Activated CD4-positive, alpha-beta T cell treated with anti-CD3 and anti-CD28 coated beads, Interleukin-2, amount 10 ng/mL, durations not matched to agents 7 days and 5 days (primary cell): ENCODE data around the gene CDH4. TPM values are rescaled to one million over a fixed set of nuclear protein-coding genes. Genes with fewer than 3 reads are reported as not detected.

Experiments used
- CTCF ChIA-PET: fragments of 350-600 bp; sonication (Branson Sonifier 250); formaldehyde crosslinking; loops from one replicate; lab custom pipeline; 2021; ENCODE audit warnings: antibody characterized with exemption; lab: Charles Lee
- POLR2A ChIA-PET: fragments of 350-600 bp; sonication (Branson Sonifier 250); formaldehyde crosslinking; loops from one replicate; lab custom pipeline; 2021; ENCODE audit warnings: antibody characterized with exemption; lab: Charles Lee
- DNase-seq: peaks from one replicate; pipeline ENCODE4 v3.0.0-alpha.2; 2020
- H3K27ac Mint-ChIP-seq: one replicate; pipeline ENCODE4 v1.8.0; 2021; ENCODE audit warnings: mild to moderate bottlenecking, moderate library complexity, mixed read lengths
- H3K27me3 Mint-ChIP-seq: one replicate; pipeline ENCODE4 v1.8.0; 2021; ENCODE audit warnings: mixed read lengths
- H3K36me3 Mint-ChIP-seq: one replicate; pipeline ENCODE4 v1.8.0; 2021; ENCODE audit warnings: low read depth, mixed read lengths
- H3K4me1 Mint-ChIP-seq: one replicate; pipeline ENCODE4 v1.8.0; 2021; ENCODE audit warnings: mixed read lengths
- H3K4me3 Mint-ChIP-seq: one replicate; pipeline ENCODE4 v1.8.0; 2021; ENCODE audit warnings: mild to moderate bottlenecking, moderate library complexity, mixed read lengths
- H3K9me3 Mint-ChIP-seq: one replicate; pipeline ENCODE4 v1.8.0; 2021; ENCODE audit warnings: mixed read lengths
- total RNA-seq, 2 experiments: library from RNA; stranded (reverse); gene quantifications; one replicate each; pipeline ENCODE4 v1.2.3, GENCODE V29; 2021

The CDH4 gene
- total RNA-seq, 2 experiments from 2014 or later: not detected

DNA sequence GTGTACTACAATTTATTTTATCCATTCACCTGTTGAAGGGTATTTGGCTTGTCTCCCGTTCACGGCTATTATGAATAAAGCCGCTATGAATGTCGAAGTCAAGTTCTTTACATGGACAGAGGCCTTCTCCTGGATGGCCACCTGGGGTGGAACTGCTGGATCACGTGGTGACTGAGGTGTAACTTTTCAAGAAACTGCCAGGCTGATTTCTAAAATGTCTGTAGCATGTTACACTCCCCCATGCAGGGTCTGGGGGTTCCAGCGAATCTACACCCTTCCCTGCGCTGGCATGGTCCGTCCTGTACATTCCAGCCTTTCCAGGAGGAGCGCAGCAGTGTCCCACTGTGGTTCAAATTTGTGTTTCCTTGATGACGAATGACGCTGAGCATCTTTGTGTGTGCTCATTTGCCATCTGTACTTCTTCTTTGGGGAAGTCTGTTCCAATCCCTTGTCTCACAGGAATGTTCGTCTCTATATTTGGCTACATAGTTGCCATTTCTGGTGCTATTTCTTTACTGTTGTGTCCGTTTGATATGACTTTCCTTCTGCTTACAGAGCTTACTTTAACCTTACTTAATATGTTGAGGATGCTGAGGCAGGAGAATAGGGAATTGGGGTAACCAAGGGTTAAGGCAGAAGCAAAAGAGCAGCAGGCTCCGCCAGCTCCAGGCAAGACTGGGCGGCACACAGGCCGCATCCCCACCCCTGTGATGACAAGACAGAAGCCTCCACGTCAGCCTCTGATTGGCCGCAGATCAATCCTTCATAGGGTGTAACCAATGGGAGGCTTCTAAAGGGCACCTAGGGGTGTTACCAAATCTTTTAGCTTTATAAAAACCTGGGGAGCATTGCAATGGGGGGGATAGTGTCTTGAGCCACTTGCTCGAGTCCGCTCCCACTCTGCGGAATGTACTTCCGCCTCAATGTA is 707.0 kb downstream of the CDH4 start:
- no peaks in the 10 kb centered on the region for H3K4me1 Mint-ChIP-seq
- H3K27ac Mint-ChIP-seq: no peak overlapping the region
- no peak overlapping the region for H3K4me3 Mint-ChIP-seq
- no peaks in the 10 kb centered on the region for H3K36me3 Mint-ChIP-seq
- ChIA-PET POLR2A (no interaction called here), CTCF (no interaction called here)
- no peaks in the 10 kb centered on the region for H3K9me3 Mint-ChIP-seq
- H3K27me3 Mint-ChIP-seq: peaks cover 17% of the 10 kb centered on the region
- DNase-seq: no peak

GRCh38 chr20:61960836-61961235 is 708.8 kb downstream of the CDH4 start:
- POLR2A ChIA-PET: no interaction called here
- no peaks in the 10 kb centered on the region for H3K36me3 Mint-ChIP-seq

DNA sequence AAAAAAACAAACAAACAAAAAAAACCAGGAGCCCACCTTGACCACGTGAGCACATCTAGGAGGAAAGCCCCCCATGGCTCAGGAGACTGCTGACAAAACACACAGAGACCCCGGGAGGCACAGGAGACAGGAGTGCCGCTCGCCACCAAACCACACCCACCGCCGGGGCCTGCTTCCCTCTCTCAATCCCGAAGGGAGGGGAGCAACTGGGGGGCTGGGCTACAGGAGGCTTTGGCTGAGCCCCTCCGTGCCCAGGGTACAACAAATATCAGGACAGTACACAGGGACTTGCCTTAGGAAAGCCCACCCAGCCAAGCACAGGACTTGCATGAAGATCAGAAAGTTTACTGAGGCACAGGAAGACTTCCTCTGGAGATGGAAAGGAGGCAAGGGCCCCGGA is 711.1 kb downstream of the CDH4 start:
- no peak for DNase-seq
- Mint-ChIP-seq H3K4me1 (no peaks in the 10 kb centered on the region), H3K9me3 (no peaks in the 10 kb centered on the region), H3K36me3 (no peaks in the 10 kb centered on the region), H3K27ac (no peak overlapping the region), H3K4me3 (no peak overlapping the region), H3K27me3 (peaks cover 15% of the 10 kb centered on the region)
- CTCF ChIA-PET: no interaction called here
- POLR2A ChIA-PET: no interaction called here

More at GRCh38 chr20:61960836-61961235, 708.8 kb downstream of the CDH4 start:
- Mint-ChIP-seq H3K4me1 (no peaks in the 10 kb centered on the region), H3K4me3 (no peak overlapping the region), H3K27me3 (peaks cover 18% of the 10 kb centered on the region), H3K27ac (no peak overlapping the region), H3K9me3 (no peaks in the 10 kb centered on the region)
- no peak for DNase-seq
- CTCF ChIA-PET: no interaction called here

DNA sequence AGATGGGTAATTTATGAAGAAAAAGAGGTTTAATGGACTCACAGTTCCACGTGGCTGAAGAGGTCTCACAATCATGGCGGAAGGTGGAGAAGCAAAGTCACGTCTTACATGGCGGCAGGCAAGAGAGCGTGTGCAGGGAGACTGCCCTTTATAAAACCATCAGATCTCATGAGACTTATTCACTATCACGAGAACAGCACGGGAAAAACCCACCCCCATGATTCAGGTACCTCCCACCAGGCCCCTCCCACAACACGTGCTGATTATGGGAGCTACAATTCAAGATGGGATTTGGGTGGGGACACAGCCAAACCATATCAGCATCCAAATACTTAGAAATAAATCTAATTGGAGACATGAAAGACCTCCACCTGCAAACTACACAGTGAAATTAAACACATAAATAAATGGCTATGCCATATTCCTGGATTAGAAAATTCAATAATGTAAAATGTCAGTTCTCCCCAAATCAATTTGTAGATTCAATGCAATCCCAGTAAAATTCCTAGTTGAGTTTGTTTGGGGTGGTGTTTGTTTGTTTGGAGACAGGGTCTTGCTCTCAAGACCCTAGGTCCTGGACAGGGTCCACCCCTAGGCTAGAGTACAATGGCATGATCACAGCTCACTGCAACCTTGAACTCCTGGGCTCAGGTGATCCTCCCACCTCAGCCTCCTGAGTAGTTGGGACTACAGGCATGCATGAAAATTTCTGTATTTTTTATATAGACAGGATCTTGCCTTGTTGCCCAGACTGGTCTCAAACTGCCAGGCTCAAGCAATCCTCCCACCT is 712.0 kb downstream of the CDH4 start:
- Mint-ChIP-seq H3K4me3 (no peak overlapping the region), H3K36me3 (no peaks in the 10 kb centered on the region), H3K27ac (no peak overlapping the region), H3K27me3 (peaks cover 15% of the 10 kb centered on the region), H3K9me3 (no peaks in the 10 kb centered on the region), H3K4me1 (no peaks in the 10 kb centered on the region)
- DNase-seq: no peak
- ChIA-PET CTCF (interaction anchor here (0.6 kb wide), 1 partner anchor 47 kb away, joined by 3 read pairs; no protein-coding TSS in a partner anchor), POLR2A (no interaction called here)

GRCh38 chr20:61964675-61965605 is 712.9 kb downstream of the CDH4 start:
- ChIA-PET POLR2A (no interaction called here), CTCF (no interaction called here)
- no peaks in the 10 kb centered on the region for H3K4me1 Mint-ChIP-seq
- H3K27ac Mint-ChIP-seq: no peak overlapping the region
- peaks cover 15% of the 10 kb centered on the region for H3K27me3 Mint-ChIP-seq
- DNase-seq: no peak
- H3K36me3 Mint-ChIP-seq: no peaks in the 10 kb centered on the region
- no peaks in the 10 kb centered on the region for H3K9me3 Mint-ChIP-seq
- no peak overlapping the region for H3K4me3 Mint-ChIP-seq

DNA sequence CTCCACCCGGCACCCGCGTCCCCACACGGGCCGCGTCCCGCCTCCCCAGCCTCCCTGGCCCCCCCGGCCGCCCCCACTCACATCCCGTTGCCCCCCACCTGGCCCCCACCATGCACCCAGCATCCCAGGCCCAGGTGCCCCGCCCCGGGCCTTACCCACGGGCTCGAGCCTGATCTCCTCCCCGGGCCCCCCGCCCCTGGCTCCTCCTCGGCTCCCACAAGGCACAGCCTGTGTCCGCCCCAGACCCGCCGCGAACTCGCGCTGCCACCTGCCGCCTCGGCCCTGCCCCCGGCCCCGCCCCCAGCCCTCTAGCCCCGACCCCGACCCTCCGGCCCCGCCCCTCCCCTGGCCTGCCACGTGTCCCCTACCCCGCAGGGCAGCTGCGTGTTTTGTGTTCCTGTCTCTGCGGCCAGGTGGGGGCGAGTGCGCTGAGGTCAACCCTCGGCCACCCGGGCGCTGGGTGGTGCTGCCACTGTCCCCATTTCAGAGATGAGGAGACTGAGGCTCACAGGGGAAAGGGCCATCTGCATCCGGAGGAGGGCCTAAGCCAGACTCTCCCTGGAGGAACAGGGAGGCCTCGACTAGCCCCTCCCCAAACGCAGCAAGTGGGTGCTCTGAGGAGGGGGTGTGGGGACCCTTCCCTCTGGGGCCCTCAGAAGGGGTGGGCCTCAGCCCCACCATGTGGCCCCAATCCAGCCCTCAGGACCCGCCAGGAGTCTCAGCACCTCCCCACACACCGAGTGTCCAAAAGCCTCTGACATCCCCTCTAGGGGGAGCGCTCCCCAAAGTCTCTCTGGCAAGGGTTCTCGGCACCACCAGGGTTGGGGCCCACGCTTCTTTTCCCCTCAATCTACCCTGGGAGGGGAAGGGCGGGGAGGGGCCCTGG is 713.8 kb downstream of the CDH4 start:
- Mint-ChIP-seq H3K4me1 (no peaks in the 10 kb centered on the region), H3K4me3 (no peak overlapping the region), H3K27me3 (peaks cover 15% of the 10 kb centered on the region), H3K36me3 (no peaks in the 10 kb centered on the region), H3K27ac (no peak overlapping the region), H3K9me3 (no peaks in the 10 kb centered on the region)
- ChIA-PET CTCF (no interaction called here), POLR2A (no interaction called here)
- no peak for DNase-seq

GRCh38 chr20:61966492-61967244 is 714.6 kb downstream of the CDH4 start:
- H3K4me1 Mint-ChIP-seq: no peaks in the 10 kb centered on the region
- no peak overlapping the region for H3K27ac Mint-ChIP-seq
- peaks cover 15% of the 10 kb centered on the region for H3K27me3 Mint-ChIP-seq
- no peak for DNase-seq
- ChIA-PET CTCF (no interaction called here), POLR2A (no interaction called here)
- no peaks in the 10 kb centered on the region for H3K9me3 Mint-ChIP-seq
- H3K36me3 Mint-ChIP-seq: no peaks in the 10 kb centered on the region
- no peak overlapping the region for H3K4me3 Mint-ChIP-seq

DNA sequence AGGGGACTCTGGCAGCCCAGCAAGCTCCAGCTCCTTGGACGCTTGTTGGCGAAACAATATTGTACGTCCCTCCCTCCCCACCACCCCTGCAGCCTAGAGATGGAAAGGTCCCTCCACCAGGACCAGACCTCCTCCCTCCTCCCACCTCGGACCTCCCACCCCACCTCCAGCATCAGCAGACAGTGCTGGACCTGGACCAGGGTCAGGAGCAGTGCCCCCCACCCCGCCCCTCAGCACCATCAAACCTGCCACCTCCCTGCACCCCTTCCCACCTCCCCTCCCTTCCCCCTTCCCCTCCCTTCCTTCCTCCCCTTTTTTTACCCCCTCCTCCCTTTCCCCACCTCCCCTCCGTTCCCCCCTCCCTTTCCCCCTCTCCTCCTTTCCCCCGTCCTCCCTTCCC is 715.2 kb downstream of the CDH4 start:
- Mint-ChIP-seq H3K27ac (no peak overlapping the region), H3K36me3 (no peaks in the 10 kb centered on the region), H3K27me3 (peaks cover 15% of the 10 kb centered on the region), H3K9me3 (no peaks in the 10 kb centered on the region), H3K4me3 (no peak overlapping the region), H3K4me1 (no peaks in the 10 kb centered on the region)
- ChIA-PET CTCF (no interaction called here), POLR2A (no interaction called here)
- no peak for DNase-seq

DNA sequence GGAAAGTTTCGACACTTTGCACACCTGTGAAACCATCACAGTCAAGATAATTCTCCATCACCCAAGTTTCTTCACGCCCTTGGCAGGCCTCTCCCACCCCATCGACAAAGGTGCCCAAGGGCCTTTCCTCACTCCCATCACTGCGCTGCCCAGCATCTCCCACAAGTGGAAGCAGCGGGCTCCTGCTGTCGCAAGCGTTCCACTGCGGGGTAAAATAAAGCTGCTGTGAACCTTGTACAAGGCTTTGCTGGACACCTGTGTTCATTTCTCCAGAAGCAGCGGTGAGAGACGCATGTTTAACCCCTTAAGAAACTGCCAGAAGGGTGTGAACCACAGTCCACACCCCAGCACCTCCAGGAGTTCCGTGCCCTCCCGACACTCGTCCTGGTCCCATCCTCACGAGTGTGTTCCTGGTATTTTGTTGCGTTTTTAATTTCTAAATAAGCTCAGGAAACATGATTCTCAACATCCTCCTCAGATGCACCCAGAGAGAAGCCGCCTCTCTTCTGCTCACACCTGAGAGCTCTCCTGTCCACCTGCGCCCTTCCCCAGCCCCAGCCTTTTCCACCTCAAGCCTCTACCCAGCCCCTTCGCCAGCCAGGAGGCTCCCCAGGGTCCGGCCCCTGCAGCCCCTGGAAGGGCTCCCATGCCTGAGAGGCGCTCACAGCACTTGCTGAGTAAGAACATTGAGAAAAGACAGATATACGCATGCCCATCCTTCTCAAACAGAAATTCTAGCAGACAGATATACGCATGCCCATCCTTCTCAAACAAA is 716.2 kb downstream of the CDH4 start:
- POLR2A ChIA-PET: no interaction called here
- H3K36me3 Mint-ChIP-seq: peaks cover 6% of the 10 kb centered on the region
- DNase-seq: no peak
- H3K27ac Mint-ChIP-seq: no peak overlapping the region
- no peaks in the 10 kb centered on the region for H3K9me3 Mint-ChIP-seq
- H3K4me1 Mint-ChIP-seq: no peaks in the 10 kb centered on the region
- CTCF ChIA-PET: no interaction called here
- H3K27me3 Mint-ChIP-seq: peaks cover 15% of the 10 kb centered on the region
- H3K4me3 Mint-ChIP-seq: no peak overlapping the region

- ChIA-PET CTCF (no interaction called here), POLR2A (no interaction called here)
- peaks cover 12% of the 10 kb centered on the region for H3K36me3 Mint-ChIP-seq
- H3K4me1 Mint-ChIP-seq: no peaks in the 10 kb centered on the region
- no peaks in the 10 kb centered on the region for H3K9me3 Mint-ChIP-seq
- no peak overlapping the region for H3K4me3 Mint-ChIP-seq
- no peak for DNase-seq
- no peak overlapping the region for H3K27ac Mint-ChIP-seq
- peaks cover 12% of the 10 kb centered on the region for H3K27me3 Mint-ChIP-seq
Measured at GRCh38 chr20:61968932-61969331, 716.9 kb downstream of the CDH4 start.

DNA sequence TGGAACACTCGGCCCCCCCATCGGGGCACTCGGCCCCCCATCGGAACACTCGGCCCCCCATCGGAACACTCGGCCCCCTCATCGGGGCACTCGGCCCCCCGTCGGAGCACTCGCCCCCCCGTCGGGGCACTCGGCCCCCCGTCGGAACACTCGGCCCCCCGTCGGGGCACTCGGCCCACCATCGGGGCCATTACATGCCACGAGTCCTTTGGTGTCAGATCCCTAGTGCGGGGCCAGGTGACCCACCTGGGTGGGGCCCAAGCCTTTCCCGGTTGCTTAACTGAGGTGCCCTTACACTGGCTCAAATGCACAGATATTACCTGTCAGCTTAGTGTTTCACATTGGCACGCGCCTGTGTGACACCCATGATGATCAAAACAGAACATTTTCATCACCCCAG is 717.7 kb downstream of the CDH4 start:
- peaks cover 6% of the 10 kb centered on the region for H3K27me3 Mint-ChIP-seq
- no peak for DNase-seq
- no peaks in the 10 kb centered on the region for H3K9me3 Mint-ChIP-seq
- H3K4me3 Mint-ChIP-seq: no peak overlapping the region
- no peak overlapping the region for H3K27ac Mint-ChIP-seq
- POLR2A ChIA-PET: no interaction called here
- H3K4me1 Mint-ChIP-seq: no peaks in the 10 kb centered on the region
- peaks cover 12% of the 10 kb centered on the region for H3K36me3 Mint-ChIP-seq
- CTCF ChIA-PET: no interaction called here
